Uterus (tissue), 2 donors: Measurements from ENCODE around the gene KRTAP25-1.

Experiments
- POLR2A ChIP-seq, 2 donors: fragments of 450-650 bp; IDR thresholded peaks; one replicate each; pipeline ENCODE4 v1.6.1; 2016; ENCODE audit warnings: antibody characterized with exemption in 2 of 2, mild to moderate bottlenecking in 1 of 2, moderate library complexity in 1 of 2
- TF ChIP-seq, protein P1 (sequence below), 4 experiments: fragments of 200-600 bp in 2 of 4; fragments of 450-650 bp in 2 of 4; sonication (generic) in 2 of 4; IDR thresholded peaks; one replicate each; pipeline ENCODE4 v1.5.1; 2016 to 2019; ENCODE audit warnings: antibody characterized with exemption in 4 of 4, mild to moderate bottlenecking in 2 of 4, moderate library complexity in 1 of 4

DNA sequence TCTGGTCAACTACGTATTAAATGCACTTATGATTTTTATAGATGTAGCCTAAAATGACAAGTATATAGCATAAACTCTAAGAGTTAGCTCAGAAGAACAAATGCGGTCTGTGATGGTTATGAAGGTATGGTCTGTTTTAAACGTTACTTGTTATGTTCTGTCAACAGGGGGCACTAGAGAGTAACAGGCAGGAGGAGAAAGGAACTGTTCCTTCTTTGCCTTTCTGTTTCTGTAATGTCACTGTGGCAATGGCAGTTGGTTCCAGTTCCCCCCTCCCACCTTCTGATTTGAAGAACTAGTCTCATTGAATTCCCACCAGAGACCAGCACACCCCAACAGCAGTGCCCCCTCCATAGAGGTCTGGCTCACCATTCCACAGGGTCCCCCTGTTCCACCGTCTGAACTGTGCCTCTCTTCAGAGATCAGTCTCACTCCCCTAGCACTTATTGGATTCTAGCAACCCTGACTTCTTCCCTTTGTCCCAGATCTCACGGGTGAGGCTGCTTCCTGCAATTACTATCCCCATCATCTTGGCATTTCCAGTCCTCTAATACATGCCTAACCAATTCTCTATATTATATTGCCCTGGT, 20.6 kb downstream of the KRTAP25-1 start:
- TF ChIP-seq, protein P1, sequence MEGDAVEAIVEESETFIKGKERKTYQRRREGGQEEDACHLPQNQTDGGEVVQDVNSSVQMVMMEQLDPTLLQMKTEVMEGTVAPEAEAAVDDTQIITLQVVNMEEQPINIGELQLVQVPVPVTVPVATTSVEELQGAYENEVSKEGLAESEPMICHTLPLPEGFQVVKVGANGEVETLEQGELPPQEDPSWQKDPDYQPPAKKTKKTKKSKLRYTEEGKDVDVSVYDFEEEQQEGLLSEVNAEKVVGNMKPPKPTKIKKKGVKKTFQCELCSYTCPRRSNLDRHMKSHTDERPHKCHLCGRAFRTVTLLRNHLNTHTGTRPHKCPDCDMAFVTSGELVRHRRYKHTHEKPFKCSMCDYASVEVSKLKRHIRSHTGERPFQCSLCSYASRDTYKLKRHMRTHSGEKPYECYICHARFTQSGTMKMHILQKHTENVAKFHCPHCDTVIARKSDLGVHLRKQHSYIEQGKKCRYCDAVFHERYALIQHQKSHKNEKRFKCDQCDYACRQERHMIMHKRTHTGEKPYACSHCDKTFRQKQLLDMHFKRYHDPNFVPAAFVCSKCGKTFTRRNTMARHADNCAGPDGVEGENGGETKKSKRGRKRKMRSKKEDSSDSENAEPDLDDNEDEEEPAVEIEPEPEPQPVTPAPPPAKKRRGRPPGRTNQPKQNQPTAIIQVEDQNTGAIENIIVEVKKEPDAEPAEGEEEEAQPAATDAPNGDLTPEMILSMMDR (IDR thresholded peaks at IDR 0.05), result no peak
- TF ChIP-seq POLR2A (IDR thresholded peaks at IDR 0.05), result no peak
